Measurements from ENCODE around the gene TNFSF10.

Gene TNFSF10

GRCh38 chr3:172470588-172470987 lies 52.6 kb downstream of the TNFSF10 start:
- Mint-ChIP-seq H3K27ac (no peak overlapping the region), H3K27me3 (peaks cover 26 to 40% of the 10 kb centered on the region in 2 donors), H3K9me3 (peaks cover 5 to 6% of the 10 kb centered on the region in 2 donors), H3K36me3 (peaks cover 0 to 5% of the 10 kb centered on the region in 2 donors), H3K4me1 (no peaks in the 10 kb centered on the region), H3K4me3 (no peak overlapping the region)
- ATAC-seq (replicated peaks) = no peak
- no peak for DNase-seq

GRCh38 chr3:172467170-172467824 lies 55.9 kb downstream of the TNFSF10 start:
- no peak overlapping the region for H3K27ac Mint-ChIP-seq
- H3K27me3 Mint-ChIP-seq = peaks cover 26 to 54% of the 10 kb centered on the region in 2 donors
- H3K4me1 Mint-ChIP-seq = no peaks in the 10 kb centered on the region
- no peak overlapping the region for H3K4me3 Mint-ChIP-seq
- peaks cover 5 to 6% of the 10 kb centered on the region in 2 donors for H3K9me3 Mint-ChIP-seq
- H3K36me3 Mint-ChIP-seq = peaks cover 0 to 5% of the 10 kb centered on the region in 2 donors
- ATAC-seq (replicated peaks) (no peak), DNase-seq (no peak)

- peaks cover 0 to 3% of the 10 kb centered on the region in 2 donors for H3K36me3 Mint-ChIP-seq
- H3K4me1 Mint-ChIP-seq = no peaks in the 10 kb centered on the region
- no peak overlapping the region for H3K4me3 Mint-ChIP-seq
- DNase-seq (no peak), ATAC-seq (replicated peaks) (no peak)
- peaks cover 26 to 50% of the 10 kb centered on the region in 2 donors for H3K27me3 Mint-ChIP-seq
- peaks cover under 1 to 1% of the 10 kb centered on the region in 2 donors for H3K9me3 Mint-ChIP-seq
- H3K27ac Mint-ChIP-seq = no peak overlapping the region
Measured at GRCh38 chr3:172466553-172467130, 56.6 kb downstream of the TNFSF10 start.

- H3K27ac Mint-ChIP-seq = no peak overlapping the region
- no peaks in the 10 kb centered on the region for H3K4me1 Mint-ChIP-seq
- H3K27me3 Mint-ChIP-seq = peaks cover 22 to 40% of the 10 kb centered on the region in 2 donors
- no peak overlapping the region for H3K4me3 Mint-ChIP-seq
- no peak for DNase-seq
- H3K9me3 Mint-ChIP-seq = no peaks in the 10 kb centered on the region
- ATAC-seq (replicated peaks) = no peak
- no peaks in the 10 kb centered on the region for H3K36me3 Mint-ChIP-seq
Measured at GRCh38 chr3:172465281-172465680, 57.9 kb downstream of the TNFSF10 start.

GRCh38 chr3:172464306-172464705 lies 58.9 kb downstream of the TNFSF10 start:
- H3K9me3 Mint-ChIP-seq = no peaks in the 10 kb centered on the region
- ATAC-seq (replicated peaks) (no peak), DNase-seq (no peak)
- H3K4me3 Mint-ChIP-seq = no peak overlapping the region
- no peaks in the 10 kb centered on the region for H3K4me1 Mint-ChIP-seq
- peaks cover 22 to 40% of the 10 kb centered on the region in 2 donors for H3K27me3 Mint-ChIP-seq
- H3K27ac Mint-ChIP-seq = no peak overlapping the region
- H3K36me3 Mint-ChIP-seq = no peaks in the 10 kb centered on the region

GRCh38 chr3:172461530-172462138 lies 61.6 kb downstream of the TNFSF10 start:
- no peak overlapping the region for H3K4me3 Mint-ChIP-seq
- ATAC-seq (replicated peaks) (no peak), DNase-seq (no peak)
- no peaks in the 10 kb centered on the region for H3K4me1 Mint-ChIP-seq
- H3K27ac Mint-ChIP-seq = no peak overlapping the region
- H3K9me3 Mint-ChIP-seq = no peaks in the 10 kb centered on the region
- no peaks in the 10 kb centered on the region for H3K36me3 Mint-ChIP-seq
- peaks cover 11 to 23% of the 10 kb centered on the region in 2 donors for H3K27me3 Mint-ChIP-seq

- peaks cover 9 to 16% of the 10 kb centered on the region in 2 donors for H3K27me3 Mint-ChIP-seq
- DNase-seq (no peak), ATAC-seq (replicated peaks) (no peak)
- H3K4me1 Mint-ChIP-seq = no peaks in the 10 kb centered on the region
- no peaks in the 10 kb centered on the region for H3K9me3 Mint-ChIP-seq
- no peak overlapping the region for H3K27ac Mint-ChIP-seq
- H3K4me3 Mint-ChIP-seq = no peak overlapping the region
- H3K36me3 Mint-ChIP-seq = no peaks in the 10 kb centered on the region
Measured at GRCh38 chr3:172456404-172456803, 66.8 kb downstream of the TNFSF10 start.

Data from stimulated activated naive B cell treated with anti-CD40 and anti-IgM and Interleukin-4, amounts not matched to agents 10 μg/mL and 1 μg/mL and 100 μg/mL, for 72 hours (primary cell).